Measurements from ENCODE around the gene TMEM145. TPM values are rescaled to one million over a fixed set of nuclear protein-coding genes. Genes with fewer than 3 reads are reported as not detected.

The TMEM145 gene
- total RNA-seq, 1 donor from 2014 or later, result 0.20 TPM

- DNase-seq, result no peak
Measured at GRCh38 chr19:42278452-42279154, 34.5 kb upstream of the TMEM145 start.

GRCh38 chr19:42279155-42279901 lies 33.8 kb upstream of the TMEM145 start:
- no peak for DNase-seq

DNA sequence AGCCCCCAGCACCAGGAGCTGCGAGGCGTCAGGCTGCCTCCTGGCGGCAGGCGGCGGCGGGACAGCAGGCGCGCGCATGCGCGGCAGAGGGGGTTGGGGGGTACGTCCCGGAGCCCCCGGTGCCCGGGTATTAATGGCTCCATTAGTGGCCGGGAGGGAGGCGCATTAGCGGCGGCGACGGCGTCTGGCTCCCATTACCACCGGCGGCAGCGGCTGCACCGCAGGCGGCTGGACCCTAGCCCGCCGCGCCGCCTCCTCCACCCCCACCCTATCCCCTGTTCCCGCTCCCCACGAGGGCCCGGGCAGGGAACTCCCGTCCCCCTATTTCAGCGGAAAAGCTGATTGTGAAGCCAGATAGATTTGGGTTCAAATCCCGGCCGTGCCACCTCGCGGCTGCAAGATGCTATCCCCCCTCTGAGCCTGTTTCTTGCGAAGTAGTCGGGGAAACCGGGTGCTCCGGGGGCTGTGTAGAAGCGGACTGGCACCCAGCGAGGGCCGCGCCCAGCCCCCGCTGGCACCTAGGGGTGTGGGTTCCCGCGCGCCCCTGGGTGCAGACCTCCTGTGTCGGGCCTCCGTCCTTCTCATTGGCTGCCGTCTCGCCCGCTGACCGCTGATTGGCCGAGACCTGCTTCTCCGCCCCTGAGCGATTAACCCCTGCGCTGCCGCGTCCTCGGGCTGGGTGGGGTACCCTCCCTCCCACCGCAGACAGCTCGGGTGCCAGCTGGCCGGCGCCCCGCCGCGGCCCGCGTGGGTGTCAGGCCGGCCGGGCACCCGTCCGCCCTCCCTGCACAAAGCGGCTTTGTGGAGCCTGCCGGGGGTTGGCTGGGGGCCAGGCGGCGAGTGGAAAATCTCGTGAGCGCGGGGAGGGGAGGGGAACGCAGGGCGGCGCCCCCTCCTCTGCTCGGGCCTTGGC lies 33.0 kb upstream of the TMEM145 start:
- DNase-seq, result peak; percentile 95

DNA sequence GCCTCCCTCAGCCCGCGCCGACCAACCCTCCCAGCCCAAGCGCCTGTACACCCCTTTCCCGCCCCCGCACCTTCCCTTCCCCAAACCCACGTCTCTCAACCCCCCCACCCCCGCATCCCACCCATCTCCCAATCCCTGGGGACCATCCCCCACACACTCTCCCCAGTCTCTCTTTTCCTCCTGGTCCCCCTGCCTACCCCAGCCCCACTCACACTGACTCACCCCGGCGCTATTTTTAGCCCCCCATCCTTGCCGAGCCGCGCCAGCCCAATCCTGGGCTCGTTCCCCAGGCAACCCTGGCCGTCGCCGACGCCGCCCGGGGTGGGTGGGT lies 32.3 kb upstream of the TMEM145 start:
- DNase-seq, result no peak

GRCh38 chr19:42281146-42281826 lies 31.8 kb upstream of the TMEM145 start:
- DNase-seq, result peak; percentile 58

DNA sequence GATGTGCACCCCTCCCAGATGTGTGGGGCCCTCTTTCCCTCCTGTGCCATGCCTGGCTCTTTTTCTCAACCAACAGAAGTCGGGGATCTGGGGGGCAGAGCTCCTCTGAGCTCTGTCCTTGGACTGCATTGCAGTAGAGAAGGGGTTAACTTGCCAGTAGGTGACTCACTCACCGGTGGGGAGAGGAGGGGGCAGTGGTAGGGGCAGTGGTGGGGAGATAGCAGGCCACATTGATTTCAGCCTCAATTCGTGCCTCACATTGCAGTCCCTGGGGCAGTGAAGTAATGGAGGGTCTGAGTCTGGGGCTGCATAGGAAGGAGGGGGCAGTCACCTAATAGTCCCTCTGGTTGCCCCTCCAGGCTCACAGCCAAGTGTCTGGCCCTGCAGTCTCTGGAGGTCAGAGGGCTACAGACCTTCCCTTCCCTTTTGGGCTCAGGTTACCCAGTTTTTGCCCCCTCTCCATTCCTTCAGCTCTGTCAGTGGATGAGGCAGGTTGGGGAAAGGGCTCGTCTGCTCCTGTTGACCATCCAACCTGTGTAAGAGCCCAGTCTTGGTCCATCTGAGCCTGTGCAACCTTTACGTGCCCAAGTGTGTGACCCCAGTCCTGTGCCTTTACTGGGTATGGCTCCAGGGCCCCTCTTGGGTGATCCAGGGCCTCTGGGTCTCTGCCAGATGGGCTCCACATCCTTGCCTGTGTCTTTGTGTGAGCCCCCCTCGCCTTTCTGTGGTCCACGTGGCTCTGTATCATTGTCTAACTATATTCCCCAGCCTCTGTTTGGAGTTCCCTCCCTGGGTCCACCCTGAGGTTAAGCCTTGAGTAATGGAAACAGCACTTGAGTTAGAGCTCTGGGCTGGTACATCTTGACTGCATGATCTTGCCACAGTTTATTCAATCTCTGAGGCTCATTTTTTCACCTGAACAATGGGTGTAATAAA lies 31.0 kb upstream of the TMEM145 start:
- DNase-seq, result peak; percentile 79

- no peak for DNase-seq
Measured at GRCh38 chr19:42282819-42283187, 30.3 kb upstream of the TMEM145 start.

GRCh38 chr19:42283188-42284065 lies 29.7 kb upstream of the TMEM145 start:
- DNase-seq, result peak; percentile 92

GRCh38 chr19:42284066-42284501 lies 29.0 kb upstream of the TMEM145 start:
- DNase-seq, result peak; percentile 62

DNA sequence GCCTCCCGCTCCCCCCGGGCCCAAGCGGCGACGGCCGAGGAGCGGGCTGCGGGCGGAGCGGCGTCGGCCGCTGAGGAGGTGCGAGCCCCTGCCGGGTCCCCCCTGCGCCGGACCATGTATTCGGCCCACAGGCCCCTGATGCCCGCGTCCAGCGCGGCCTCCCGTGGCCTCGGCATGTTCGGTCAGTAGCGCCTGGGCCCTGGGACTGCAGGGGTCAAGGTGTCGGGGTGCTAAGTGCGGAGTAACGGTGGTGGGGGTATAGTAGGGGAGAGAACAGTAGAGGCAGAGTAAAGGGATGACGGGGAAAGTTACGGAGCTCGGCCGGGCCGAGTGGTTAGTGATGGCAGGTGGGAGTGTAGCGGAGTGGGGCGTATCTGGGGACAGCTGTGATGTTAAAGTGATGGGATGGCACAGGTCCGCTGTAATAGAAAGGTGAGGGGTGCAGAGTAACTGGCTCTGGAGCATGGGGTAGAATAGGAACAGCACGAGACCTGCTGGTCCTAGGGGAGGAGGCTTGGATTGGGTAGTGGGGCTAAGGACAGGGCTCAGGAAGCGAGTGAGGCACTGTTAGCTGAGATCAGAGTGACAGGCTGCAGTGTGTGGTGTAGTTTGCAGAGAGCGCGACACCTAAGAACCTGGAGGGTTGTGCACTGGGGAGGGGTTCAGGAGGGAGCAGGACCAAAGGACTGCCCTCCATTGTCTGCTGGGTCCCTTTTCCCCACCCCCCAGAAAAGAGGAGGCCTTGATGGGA lies 28.3 kb upstream of the TMEM145 start:
- DNase-seq, result peak; percentile 66

- DNase-seq, result no peak
Measured at GRCh38 chr19:42285541-42285941, 27.6 kb upstream of the TMEM145 start.

DNA sequence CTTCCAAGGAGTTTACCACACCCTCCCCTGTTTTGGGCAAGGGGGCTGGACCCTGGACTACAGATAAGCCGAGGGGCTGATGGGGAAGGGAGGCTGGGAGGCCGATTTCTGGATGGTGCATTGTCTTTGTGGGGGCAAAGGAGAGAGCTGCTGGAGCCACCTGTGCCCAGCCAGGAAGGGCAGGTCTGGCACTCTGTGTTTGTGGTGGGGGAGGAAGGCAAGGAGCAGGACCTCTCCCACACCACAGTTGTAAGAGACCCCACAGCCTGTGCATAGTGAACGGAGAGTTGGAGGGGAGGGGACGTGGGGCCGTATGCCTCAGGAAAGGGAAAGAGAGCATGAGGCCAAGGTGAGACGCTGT lies 27.1 kb upstream of the TMEM145 start:
- DNase-seq, result no peak

GRCh38 chr19:42286349-42287016 lies 26.6 kb upstream of the TMEM145 start:
- DNase-seq, result no peak

DNA sequence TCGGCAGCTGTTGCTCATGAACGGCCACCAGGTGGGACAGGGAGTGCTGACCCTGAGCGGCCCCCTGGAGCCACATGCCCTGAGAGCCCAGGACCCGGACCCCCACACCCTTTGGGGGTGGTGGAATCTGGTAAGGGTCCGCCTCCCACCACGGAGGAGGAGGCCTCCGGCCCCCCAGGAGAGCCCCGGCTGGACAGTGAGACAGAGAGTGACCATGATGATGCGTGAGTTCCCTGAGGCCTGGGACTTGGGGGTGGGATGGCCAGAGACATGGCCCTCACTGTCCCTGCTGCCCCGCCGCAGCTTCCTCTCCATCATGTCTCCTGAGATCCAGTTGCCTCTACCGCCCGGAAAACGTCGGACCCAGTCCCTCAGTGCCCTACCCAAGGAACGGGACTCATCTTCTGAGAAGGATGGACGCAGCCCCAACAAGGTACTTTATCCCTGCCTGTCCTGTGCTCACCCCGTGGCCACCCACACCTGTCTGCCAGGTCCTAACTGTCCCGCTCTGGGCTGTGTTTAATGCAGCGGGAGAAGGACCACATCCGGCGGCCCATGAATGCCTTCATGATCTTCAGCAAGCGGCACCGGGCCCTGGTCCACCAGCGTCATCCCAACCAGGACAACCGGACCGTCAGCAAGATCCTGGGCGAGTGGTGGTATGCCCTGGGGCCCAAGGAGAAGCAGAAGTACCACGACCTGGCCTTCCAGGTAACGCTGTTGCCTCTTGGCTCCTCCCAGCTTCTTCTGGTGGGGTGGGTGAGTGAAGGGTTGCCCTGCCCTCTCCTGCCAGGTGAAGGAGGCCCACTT lies 25.9 kb upstream of the TMEM145 start:
- no peak for DNase-seq

- DNase-seq, result no peak
Measured at GRCh38 chr19:42287827-42288107, 25.3 kb upstream of the TMEM145 start.

GRCh38 chr19:42288387-42288786 lies 24.7 kb upstream of the TMEM145 start:
- DNase-seq, result no peak

DNA sequence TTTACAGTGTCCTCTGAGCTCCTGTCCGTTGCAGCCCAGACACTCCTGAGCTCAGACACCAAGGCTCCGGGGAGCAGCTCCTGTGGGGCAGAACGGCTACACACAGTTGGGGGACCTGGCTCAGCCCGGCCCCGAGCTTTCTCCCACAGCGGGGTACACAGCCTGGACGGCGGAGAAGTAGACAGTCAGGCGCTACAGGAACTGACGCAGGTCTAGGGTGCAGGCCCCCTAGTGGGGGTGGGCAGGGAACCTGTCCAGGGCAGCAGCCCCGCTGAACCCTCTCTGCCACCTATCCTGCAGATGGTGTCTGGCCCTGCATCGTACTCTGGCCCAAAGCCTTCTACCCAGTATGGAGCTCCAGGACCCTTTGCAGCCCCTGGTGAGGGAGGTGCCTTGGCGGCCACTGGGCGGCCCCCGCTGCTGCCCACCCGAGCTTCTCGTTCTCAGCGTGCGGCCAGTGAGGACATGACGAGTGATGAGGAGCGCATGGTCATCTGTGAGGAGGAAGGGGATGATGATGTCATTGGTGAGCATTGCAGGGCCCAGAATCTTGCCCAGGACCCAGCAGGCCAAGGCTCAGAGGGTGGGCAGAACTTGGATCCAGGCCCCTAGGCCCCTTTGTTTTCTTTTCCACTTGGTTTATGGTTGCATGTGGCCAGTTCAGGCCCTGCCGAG lies 24.1 kb upstream of the TMEM145 start:
- DNase-seq, result no peak
